Lung (tissue), 12 donors: ENCODE measurements around the gene C12orf43. TPM values are rescaled to one million over a fixed set of nuclear protein-coding genes. Genes with fewer than 3 reads are reported as not detected.

Experiments
- ATAC-seq: fragments of 200-7000 bp; cut with Tn5 transposase; one replicate; pipeline ENCODE4 v1.9.1; 2020; ENCODE audit warnings: moderate number of reproducible peaks; ENCODE audit not compliant: insufficient read depth, low FRiP score
- DNase-seq, 3 donors: peaks; one replicate each; pipeline ENCODE4 v3.0.0-alpha.2; 2013 to 2017
- H3K27ac ChIP-seq, 2 donors: one replicate each; pipeline ENCODE4 v1.5.1; 2013; ENCODE audit warnings: mild to moderate bottlenecking in 2 of 2, moderate library complexity in 2 of 2, control low read depth in 1 of 2, inconsistent platforms in 1 of 2, low read depth in 1 of 2, low read length in 1 of 2
- H3K27me3 ChIP-seq, 3 donors: one replicate each; pipeline ENCODE4 v1.5.1; 2013; ENCODE audit warnings: low read length in 2 of 3; ENCODE audit not compliant: control insufficient read depth in 3 of 3, insufficient read depth in 3 of 3
- H3K36me3 ChIP-seq, 4 donors: one replicate each; pipeline ENCODE4 v1.5.1; 2013; ENCODE audit warnings: low read length in 4 of 4, mild to moderate bottlenecking in 1 of 4, moderate library complexity in 1 of 4; ENCODE audit not compliant: control insufficient read depth in 4 of 4, insufficient read depth in 4 of 4
- H3K4me1 ChIP-seq, 5 donors: one replicate each; pipeline ENCODE4 v1.5.1; 2013; ENCODE audit warnings: low read length in 5 of 5, mild to moderate bottlenecking in 2 of 5, moderate library complexity in 1 of 5; ENCODE audit not compliant: control insufficient read depth in 5 of 5, insufficient read depth in 5 of 5
- H3K4me3 ChIP-seq: one replicate; pipeline ENCODE4 v1.5.1; 2013; ENCODE audit warnings: mild to moderate bottlenecking, control low read depth, moderate library complexity
- H3K9ac ChIP-seq, 2 donors: one replicate each; pipeline ENCODE4 v1.5.1; 2013; ENCODE audit warnings: low read length in 2 of 2, control low read depth in 1 of 2; ENCODE audit not compliant: insufficient read depth in 1 of 2
- H3K9me3 ChIP-seq, 4 donors: one replicate each; pipeline ENCODE4 v1.5.1; 2013; ENCODE audit warnings: low read length in 3 of 4, mild to moderate bottlenecking in 1 of 4, moderate library complexity in 1 of 4; ENCODE audit not compliant: control insufficient read depth in 4 of 4, insufficient read depth in 3 of 4
- CTCF ChIP-seq: IDR thresholded peaks from 2 replicates; pipeline ENCODE4 v1.5.1; 2012; ENCODE audit warnings: mild to moderate bottlenecking; ENCODE audit errors: control extremely low read depth, extremely low read depth
- WGBS, 2 donors: extraction: QIAGEN DNeasy Blood & Tissue Kit; methylation state at CpG; one replicate each; pipeline ENCODE4 v1.1.7; 2013; 5-methylcytosine and 5-hydroxymethylcytosine counted together
- polyA plus RNA-seq, 2 donors: library from polyadenylated mRNA; stranded (reverse); fragments of 200-250 nt; gene quantifications; one replicate each; pipeline ENCODE4 v1.2.1, GENCODE V29; 2013
- total RNA-seq, 2 donors: library from RNA; depleted of rRNA in 1 of 2; stranded (reverse); fragments of >200 nt in 1 of 2; gene quantifications; one replicate each; pipeline ENCODE4 v1.2.1, GENCODE V29; 2014 to 2021
- donor health status: control.
- donor health status: control.
- donor health status: Bipolar disorder and iron deficiency.
- donor health status: healthy.
- donor health status: DM: yes; HTN: yes; CAD: no.

C12orf43 gene
- total and polyA plus RNA-seq, 4 donors, result 9.9 to 17.6 (median 12.5) TPM

GRCh38 chr12:121004253-121004815 is 12.0 kb downstream of the C12orf43 start:
- H3K4me1 ChIP-seq, result peaks cover 0 to 3% (median 0%) of the 10 kb centered on the region in 5 donors
- no peak overlapping the region for H3K4me3 ChIP-seq
- 92 to 97% methylated on average over 16 of the region's 16 CpGs for WGBS, 2 donors
- no peaks in the 10 kb centered on the region for H3K27me3 ChIP-seq
- no peak overlapping the region for H3K27ac ChIP-seq
- H3K9ac ChIP-seq, result no peak overlapping the region
- no peak for TF ChIP-seq CTCF
- ATAC-seq (no peak), DNase-seq (no peak)
- H3K36me3 ChIP-seq, result peaks cover 16 to 45% (median 22%) of the 10 kb centered on the region in 4 donors
- H3K9me3 ChIP-seq, result no peaks in the 10 kb centered on the region

GRCh38 chr12:121003650-121004049 is 12.6 kb downstream of the C12orf43 start:
- H3K9me3 ChIP-seq, result no peaks in the 10 kb centered on the region
- DNase-seq, result no peak
- ATAC-seq, result no peak
- no peak for TF ChIP-seq CTCF
- no peak overlapping the region for H3K27ac ChIP-seq
- no peaks in the 10 kb centered on the region for H3K27me3 ChIP-seq
- H3K36me3 ChIP-seq, result peaks cover 14 to 39% (median 19%) of the 10 kb centered on the region in 4 donors
- no peak overlapping the region for H3K9ac ChIP-seq
- peaks cover 0 to 3% (median 0%) of the 10 kb centered on the region in 5 donors for H3K4me1 ChIP-seq
- 85% methylated on average over 4 of the region's 4 CpGs for WGBS, 2 donors
- H3K4me3 ChIP-seq, result no peak overlapping the region

- Histone ChIP-seq H3K4me3 (no peak overlapping the region), H3K27me3 (no peaks in the 10 kb centered on the region), H3K36me3 (peaks cover 8 to 28% (median 13%) of the 10 kb centered on the region in 4 donors), H3K4me1 (peaks cover 0 to 3% (median 0%) of the 10 kb centered on the region in 5 donors), H3K9me3 (no peaks in the 10 kb centered on the region), H3K9ac (no peak overlapping the region), H3K27ac (no peak overlapping the region)
- TF ChIP-seq CTCF, result no peak
- WGBS, 2 donors, result 92 to 93% methylated on average over 16 of the region's 16 CpGs
- ATAC-seq (no peak), DNase-seq (no peak)
Measured at GRCh38 chr12:121001841-121002483, 14.3 kb downstream of the C12orf43 start.
